Measurements from ENCODE around the gene PARD3.

DNA sequence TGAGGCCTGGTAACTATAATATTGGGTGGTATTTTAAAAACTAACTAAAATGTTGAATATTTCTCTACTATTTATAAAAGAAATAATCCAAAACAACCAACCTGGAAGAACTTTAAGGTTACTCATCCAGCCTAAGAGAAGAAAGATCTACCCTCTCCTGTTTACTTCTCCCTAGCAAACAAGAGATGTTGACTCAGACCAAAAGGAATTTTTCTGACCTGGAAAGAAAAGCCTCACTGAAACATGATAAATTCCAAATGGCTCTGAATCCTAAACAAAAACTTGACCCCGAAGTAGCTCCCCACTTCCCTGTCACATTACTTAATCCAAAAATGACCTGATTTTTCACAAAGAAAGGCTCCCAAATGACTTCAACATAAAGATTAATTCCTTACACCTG lies 101.2 kb downstream of the PARD3 start:
- TF ChIP-seq, protein P1, sequence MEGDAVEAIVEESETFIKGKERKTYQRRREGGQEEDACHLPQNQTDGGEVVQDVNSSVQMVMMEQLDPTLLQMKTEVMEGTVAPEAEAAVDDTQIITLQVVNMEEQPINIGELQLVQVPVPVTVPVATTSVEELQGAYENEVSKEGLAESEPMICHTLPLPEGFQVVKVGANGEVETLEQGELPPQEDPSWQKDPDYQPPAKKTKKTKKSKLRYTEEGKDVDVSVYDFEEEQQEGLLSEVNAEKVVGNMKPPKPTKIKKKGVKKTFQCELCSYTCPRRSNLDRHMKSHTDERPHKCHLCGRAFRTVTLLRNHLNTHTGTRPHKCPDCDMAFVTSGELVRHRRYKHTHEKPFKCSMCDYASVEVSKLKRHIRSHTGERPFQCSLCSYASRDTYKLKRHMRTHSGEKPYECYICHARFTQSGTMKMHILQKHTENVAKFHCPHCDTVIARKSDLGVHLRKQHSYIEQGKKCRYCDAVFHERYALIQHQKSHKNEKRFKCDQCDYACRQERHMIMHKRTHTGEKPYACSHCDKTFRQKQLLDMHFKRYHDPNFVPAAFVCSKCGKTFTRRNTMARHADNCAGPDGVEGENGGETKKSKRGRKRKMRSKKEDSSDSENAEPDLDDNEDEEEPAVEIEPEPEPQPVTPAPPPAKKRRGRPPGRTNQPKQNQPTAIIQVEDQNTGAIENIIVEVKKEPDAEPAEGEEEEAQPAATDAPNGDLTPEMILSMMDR (conservative IDR thresholded peaks at IDR 0.05; ENCODE audit: low read length): no peak
- TF ChIP-seq EZH2phosphoT487 (IDR thresholded peaks at IDR 0.05; ENCODE audit: borderline replicate concordance): no peak

All from Loucy (cell line).